ES-I3 (cell line): Measurements from ENCODE around the gene SETD2.
A peak's percentile ranks its signal among the peaks of the same experiment; 100 is the strongest.
"Not testable (repeated sequence)": the region's sequence is repeated elsewhere in the genome, so short reads cannot be mapped to it uniquely, and the experiment has no call there.

Experiments used
- H3K36me3 ChIP-seq: 2 replicates; pipeline ENCODE4 v1.6.1; 2013; ENCODE audit warnings: mild to moderate bottlenecking, low read length, control low read depth, moderate library complexity; ENCODE audit not compliant: insufficient read depth
- H3K4me1 ChIP-seq: 2 replicates; pipeline ENCODE4 v1.6.1; 2013; ENCODE audit warnings: mild to moderate bottlenecking, control low read depth, low read length; ENCODE audit not compliant: insufficient read depth
- H3K9ac ChIP-seq: 2 replicates; pipeline ENCODE4 v1.6.1; 2013; ENCODE audit warnings: low read depth, mild to moderate bottlenecking, low read length, moderate library complexity
- H3K9me3 ChIP-seq: 2 replicates; pipeline ENCODE4 v1.6.1; 2013; ENCODE audit warnings: mild to moderate bottlenecking, low read length, moderate library complexity; ENCODE audit not compliant: control insufficient read depth, insufficient read depth

SETD2 gene

GRCh38 chr3:47130557-47130956, 33.4 kb downstream of the SETD2 start:
- H3K9ac ChIP-seq, result no peak overlapping the region
- peaks cover 6% of the 10 kb centered on the region for H3K4me1 ChIP-seq
- H3K9me3 ChIP-seq, result no peaks in the 10 kb centered on the region
- H3K36me3 ChIP-seq, result no peaks in the 10 kb centered on the region

GRCh38 chr3:47128137-47128536, 35.8 kb downstream of the SETD2 start:
- Histone ChIP-seq H3K9me3 (no peaks in the 10 kb centered on the region), H3K36me3 (peaks cover 10% of the 10 kb centered on the region), H3K9ac (no peak overlapping the region), H3K4me1 (no peaks in the 10 kb centered on the region)

- no peak overlapping the region for H3K9ac ChIP-seq
Observed at GRCh38 chr3:47123857-47124256, 40.1 kb downstream of the SETD2 start.

GRCh38 chr3:47121409-47121808, 42.5 kb downstream of the SETD2 start:
- Histone ChIP-seq H3K9me3 (peaks cover 10% of the 10 kb centered on the region; the same call in 1 of the 2 replicates), H3K36me3 (peaks cover 27% of the 10 kb centered on the region), H3K4me1 (0 out of 2 replicates have a peak, but pooled peaks cover 4% of the 10 kb centered on the region), H3K9ac (no peak overlapping the region)

More at GRCh38 chr3:47123857-47124256, 40.1 kb downstream of the SETD2 start:
- Histone ChIP-seq H3K4me1 (no peaks in the 10 kb centered on the region), H3K9me3 (peaks cover 10% of the 10 kb centered on the region; the same call in 1 of the 2 replicates), H3K36me3 (peaks cover 27% of the 10 kb centered on the region)

GRCh38 chr3:47120138-47120537, 43.8 kb downstream of the SETD2 start:
- Histone ChIP-seq H3K9ac (no peak overlapping the region), H3K4me1 (peaks cover 6% of the 10 kb centered on the region; the same call in 1 of the 2 replicates), H3K36me3 (peaks cover 27% of the 10 kb centered on the region), H3K9me3 (peaks cover 10% of the 10 kb centered on the region; the same call in 1 of the 2 replicates)

DNA sequence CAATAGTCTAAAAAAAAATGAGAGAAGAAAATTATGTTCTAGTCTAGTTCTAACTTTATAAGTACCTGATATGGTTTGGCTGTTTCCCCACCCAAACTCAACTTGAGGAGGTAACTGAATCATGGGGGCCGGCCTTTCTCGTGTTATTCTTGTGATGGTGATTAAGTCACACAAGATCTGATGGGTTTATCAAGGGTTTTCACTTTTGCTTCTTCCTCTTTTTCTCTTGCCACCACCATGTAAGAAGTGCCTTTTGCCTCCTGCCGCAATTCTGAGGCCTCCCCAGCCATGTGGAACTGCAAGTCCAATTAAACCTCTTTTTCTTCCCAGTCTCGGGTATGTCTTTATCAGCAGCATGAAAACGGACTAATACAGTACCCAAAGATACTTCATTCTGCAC, 44.5 kb downstream of the SETD2 start:
- H3K36me3 ChIP-seq, result peaks cover 27% of the 10 kb centered on the region
- not testable (repeated sequence) for H3K4me1 ChIP-seq, H3K9ac ChIP-seq

DNA sequence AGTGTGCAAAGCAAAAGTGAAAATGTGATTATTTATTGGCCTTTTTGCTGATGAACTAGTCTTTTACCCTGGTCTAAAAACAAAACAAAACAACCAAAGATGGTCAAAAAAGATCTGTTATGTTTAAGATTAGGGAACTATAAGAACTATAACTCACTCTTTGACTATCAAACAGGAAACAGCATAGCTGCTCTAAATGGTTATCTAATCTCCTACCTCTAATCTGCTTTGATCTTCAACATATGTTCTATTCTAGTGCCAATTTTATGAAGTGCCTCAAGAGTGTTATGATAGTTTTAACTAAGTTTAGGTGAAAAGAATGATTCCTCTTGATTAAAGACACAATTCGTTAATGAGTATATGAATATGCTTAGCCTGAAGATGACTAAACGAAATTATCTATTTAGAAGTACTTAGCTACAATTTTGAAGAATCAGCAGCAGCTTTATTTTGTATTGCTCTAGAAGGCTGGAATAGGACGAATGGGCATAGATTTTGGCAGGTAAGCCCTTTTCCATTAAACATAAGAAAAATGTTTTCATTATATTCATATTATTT, 46.0 kb downstream of the SETD2 start:
- Histone ChIP-seq H3K9me3 (peaks cover 10% of the 10 kb centered on the region; the same call in 1 of the 2 replicates), H3K4me1 (peaks cover 13% of the 10 kb centered on the region), H3K9ac (no peak overlapping the region), H3K36me3 (peaks cover 15% of the 10 kb centered on the region)

More for the DNA sequence above, 44.5 kb downstream of the SETD2 start:
- not testable (repeated sequence) for H3K9me3 ChIP-seq

GRCh38 chr3:47115524-47115923, 48.4 kb downstream of the SETD2 start:
- peaks cover 19% of the 10 kb centered on the region for H3K4me1 ChIP-seq
- H3K36me3 ChIP-seq, result peaks cover 16% of the 10 kb centered on the region
- H3K9me3 ChIP-seq, H3K9ac ChIP-seq: not testable (repeated sequence)

DNA sequence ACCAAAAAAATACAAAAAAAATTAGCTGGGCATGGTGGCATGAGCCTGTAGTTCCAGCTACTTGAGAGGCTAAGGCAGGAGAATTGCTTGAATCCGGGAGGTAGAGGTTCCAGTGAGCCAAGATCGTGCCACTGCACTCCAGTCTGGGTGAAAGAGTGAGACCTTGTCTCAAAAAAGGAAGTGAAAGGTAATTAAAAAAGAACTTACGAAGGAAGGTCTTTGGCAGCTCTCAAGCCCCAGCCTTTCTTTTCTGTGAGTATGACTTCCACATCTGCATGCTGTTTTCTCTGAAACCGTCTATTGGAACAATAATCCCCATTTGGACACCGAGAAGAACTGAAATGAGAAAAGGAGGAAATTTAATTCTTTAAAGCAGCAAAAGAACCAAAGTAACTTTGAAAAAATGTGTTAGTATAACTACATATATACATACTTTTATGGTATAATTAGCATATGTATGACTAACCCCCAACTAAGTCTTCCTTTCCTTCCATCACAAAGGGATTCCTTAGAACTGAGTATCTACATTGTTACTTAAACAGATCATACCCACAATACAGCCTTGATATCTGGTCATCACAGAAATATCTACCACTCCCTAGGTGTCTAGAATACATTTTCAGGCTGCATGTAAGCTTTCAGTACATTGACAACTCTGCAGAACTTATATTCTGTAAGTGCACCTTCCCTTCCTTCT, 50.1 kb downstream of the SETD2 start:
- H3K4me1 ChIP-seq, result peaks cover 23% of the 10 kb centered on the region
- peak overlapping the region; percentile 8; the same call in 1 of the 2 replicates for H3K9ac ChIP-seq
- peaks cover 9% of the 10 kb centered on the region; the same call in 1 of the 2 replicates for H3K36me3 ChIP-seq
- H3K9me3 ChIP-seq, result no peaks in the 10 kb centered on the region

DNA sequence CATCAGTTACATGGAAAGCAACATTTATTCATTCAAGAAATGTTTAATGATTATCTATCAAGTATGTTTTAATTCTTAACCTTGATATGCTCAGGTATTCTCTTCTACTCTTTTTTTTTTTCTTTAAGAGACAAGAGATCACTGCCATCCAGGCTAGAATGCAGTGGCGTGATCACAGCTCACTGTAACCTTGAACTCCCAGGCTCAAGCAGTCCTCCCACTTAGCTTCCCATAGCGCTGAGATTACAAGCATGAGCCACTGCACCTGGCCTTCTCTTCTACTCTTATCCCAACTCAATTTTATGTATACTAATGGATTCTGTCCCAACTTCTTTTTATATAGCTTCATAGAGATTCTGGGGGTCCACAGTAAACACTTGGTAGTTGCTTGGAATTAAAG, 50.9 kb downstream of the SETD2 start:
- Histone ChIP-seq H3K9ac (no peak overlapping the region), H3K9me3 (no peaks in the 10 kb centered on the region), H3K4me1 (peaks cover 31% of the 10 kb centered on the region), H3K36me3 (peaks cover 9% of the 10 kb centered on the region; the same call in 1 of the 2 replicates)

DNA sequence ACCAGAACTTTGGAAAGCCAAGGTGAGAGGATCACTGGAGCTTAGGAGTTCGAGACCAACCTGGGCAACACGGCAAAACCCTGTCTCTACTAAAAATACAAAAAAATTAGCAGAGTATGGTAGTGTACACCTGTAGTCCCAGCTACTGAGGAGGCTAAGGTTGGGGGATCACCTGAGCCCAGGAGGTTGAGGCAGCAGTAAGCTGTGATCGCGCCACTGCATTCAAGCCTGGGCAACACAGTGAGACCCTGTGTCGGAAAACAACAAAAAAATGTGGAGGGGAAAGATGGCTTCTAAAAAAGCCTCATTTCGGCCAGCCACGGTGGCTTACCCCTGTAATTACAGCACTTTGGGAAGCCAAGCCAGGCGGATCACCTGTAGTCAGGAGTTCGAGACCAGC, 54.5 kb downstream of the SETD2 start:
- H3K36me3 ChIP-seq, result peaks cover 12% of the 10 kb centered on the region
- peaks cover 21% of the 10 kb centered on the region for H3K4me1 ChIP-seq
- H3K9ac ChIP-seq, result no peak overlapping the region
- no peaks in the 10 kb centered on the region for H3K9me3 ChIP-seq

DNA sequence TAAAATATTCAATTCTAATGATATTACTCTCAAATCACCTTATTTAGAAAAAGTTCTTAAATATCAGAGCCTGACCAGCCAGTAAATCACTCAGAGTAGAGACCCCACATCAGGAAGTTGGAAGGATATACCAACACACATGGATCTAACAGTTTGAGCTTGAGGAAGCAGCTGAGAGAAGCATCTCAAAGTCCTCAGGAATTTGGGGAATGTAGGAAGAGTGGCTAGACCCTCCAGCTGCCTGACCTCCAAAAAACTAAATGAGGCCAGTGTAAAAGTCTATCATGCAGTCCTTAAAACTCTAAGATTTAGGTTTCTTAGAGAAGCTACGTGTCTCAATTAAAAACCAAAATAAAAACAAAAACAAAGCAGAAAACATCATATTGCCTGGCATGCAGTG, 55.4 kb downstream of the SETD2 start:
- Histone ChIP-seq H3K36me3 (peaks cover 12% of the 10 kb centered on the region), H3K9ac (no peak overlapping the region), H3K4me1 (peaks cover 18% of the 10 kb centered on the region), H3K9me3 (no peaks in the 10 kb centered on the region)

DNA sequence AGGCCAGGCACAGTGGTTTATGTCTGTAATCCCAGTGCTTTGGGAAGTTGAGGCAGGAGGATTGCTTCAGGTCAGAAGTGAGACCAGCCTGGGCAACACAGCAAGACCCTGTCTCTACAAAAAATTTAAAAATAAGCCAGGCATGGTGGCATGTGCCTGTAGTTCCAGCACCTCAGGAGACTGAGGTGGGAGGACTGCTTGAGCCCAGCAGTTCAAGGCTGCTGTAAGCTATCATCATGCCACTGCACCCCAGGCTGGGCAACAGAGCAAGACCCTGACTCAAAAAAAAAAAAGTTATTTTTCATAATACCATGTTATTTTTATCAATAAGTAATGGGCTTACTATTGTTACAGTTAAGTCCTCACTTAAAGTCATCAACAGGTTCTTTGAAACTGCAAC, 59.7 kb downstream of the SETD2 start:
- Histone ChIP-seq H3K36me3 (peaks cover 3% of the 10 kb centered on the region; the same call in 1 of the 2 replicates), H3K9ac (no peak overlapping the region), H3K9me3 (no peaks in the 10 kb centered on the region), H3K4me1 (peaks cover 12% of the 10 kb centered on the region)

DNA sequence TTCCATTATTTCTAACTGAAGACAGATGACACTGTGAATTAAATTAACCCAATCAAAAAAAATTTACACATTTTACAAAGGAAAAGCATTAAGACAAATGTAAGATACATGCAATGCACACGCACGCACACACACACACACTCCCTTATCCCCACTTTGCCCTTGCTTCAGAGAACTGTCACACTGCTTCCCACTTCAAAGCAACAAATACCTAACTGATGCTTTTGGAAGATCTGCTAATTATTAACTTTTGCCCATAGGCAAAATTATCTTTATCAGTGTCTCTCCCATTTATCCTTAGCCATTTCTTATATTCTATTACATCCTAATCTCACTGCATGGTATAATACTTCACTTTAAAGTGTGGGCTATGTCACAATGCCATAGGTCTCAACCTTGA, 60.3 kb downstream of the SETD2 start:
- peaks cover 6% of the 10 kb centered on the region for H3K4me1 ChIP-seq
- H3K36me3 ChIP-seq, result peaks cover 3% of the 10 kb centered on the region; the same call in 1 of the 2 replicates

GRCh38 chr3:47102081-47102600, 61.8 kb downstream of the SETD2 start:
- Histone ChIP-seq H3K9ac (no peak overlapping the region), H3K4me1 (peaks cover 7% of the 10 kb centered on the region), H3K9me3 (no peaks in the 10 kb centered on the region), H3K36me3 (peaks cover 6% of the 10 kb centered on the region; the same call in 1 of the 2 replicates)

More for the DNA sequence above, 60.3 kb downstream of the SETD2 start:
- Histone ChIP-seq H3K9ac (no peak overlapping the region), H3K9me3 (no peaks in the 10 kb centered on the region)
